GM19324 (cell line): ENCODE results near the gene LARGE2.

ENCODE experiments used
- ATAC-seq: cut with Tn5 transposase; IDR thresholded peaks from one replicate; pipeline ENCODE4 v1.9.1; 2021; ENCODE audit warnings: mild to moderate bottlenecking, moderate library complexity; ENCODE audit not compliant: unreplicated experiment, low FRiP score

LARGE2 gene

DNA sequence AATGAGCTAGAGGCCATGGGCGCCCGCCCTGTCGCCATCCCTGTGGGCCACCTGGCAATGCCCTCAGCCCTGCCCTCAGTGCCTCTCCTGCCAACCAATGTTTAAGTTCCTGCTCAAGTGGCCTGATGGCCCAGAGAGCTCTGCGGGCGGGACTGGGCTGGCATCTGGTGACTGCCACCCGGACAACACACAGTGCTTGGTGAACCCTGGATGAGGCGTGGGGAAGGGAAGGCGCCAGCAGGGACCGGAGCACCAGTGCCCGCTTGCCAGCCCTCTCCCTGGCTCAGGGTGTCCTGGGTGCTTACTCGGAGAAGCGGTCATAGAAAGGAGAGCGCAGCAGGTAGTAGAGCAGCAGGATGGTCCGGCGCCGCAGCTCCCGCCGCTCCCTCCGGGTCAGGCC, 8.9 kb upstream of the LARGE2 start:
- ATAC-seq = no peak

DNA sequence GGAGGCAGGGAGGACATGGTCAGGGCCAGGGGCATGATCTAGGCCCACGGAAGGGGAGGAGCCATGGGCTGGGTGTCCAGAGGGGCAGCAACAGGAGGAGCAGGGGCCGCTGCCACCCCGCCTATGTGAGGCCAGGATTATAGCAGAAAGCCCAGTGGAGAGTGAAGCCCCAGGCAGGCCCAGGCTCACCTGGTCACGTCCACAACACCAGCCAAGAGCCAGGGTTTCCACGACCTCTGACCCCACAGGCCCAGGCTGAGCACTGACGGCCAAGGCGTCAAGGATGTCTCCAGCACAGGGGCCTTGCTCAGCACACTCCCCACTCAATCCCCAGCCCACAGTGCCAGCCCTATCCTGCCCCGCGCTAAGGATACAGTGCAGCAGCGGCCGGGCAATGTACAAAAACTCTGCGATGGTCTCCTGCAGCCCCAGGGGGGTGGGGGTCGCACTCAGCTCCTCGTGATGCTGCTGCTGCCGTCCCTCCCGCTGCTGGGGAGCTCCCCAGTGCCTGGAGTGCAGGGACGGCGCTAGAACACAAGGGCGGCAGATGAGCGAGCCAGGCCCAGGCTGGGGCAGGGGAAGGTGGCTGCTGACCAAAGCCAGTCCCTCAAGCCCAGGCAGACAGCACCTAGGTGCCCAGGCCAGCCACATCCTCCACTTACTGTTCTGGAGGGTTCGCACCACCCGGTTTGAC, 8.4 kb upstream of the LARGE2 start:
- ATAC-seq = no peak

DNA sequence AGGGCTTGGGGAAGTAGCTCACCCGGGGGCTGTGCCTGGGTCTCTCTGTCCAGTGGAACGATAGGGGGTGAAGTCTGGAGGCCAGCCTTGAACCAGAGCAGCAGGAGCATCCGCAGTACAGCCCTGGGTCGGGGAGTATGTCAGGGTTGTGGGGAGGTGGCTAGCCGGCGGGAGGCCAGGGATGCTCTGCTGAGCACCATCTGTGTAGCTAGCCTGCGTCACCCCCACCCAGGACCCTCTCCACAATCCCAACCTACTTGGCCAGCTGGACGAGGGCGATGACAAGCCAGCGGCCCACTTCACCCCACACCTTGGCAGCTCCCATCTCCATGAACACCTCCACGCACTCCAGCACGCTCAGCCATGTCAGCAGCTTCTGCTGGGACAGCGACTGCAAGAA, 7.0 kb upstream of the LARGE2 start:
- ATAC-seq = no peak

DNA sequence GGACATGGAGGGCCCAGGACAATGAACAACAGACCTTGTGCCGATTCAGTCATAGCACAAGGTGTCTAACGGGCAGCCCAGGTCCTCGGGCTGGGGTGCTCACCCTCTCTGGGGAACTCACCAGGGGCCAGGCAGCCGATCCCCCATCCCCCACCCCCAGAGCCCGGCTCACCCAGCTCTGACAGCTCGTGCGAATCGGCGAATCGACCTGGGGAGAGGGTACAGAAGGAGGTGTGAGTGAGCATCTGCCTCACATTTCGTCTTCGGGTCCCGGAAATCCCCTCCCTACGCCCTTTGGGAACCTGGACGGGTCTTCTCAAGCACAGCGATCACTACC, 5.2 kb upstream of the LARGE2 start:
- ATAC-seq = no peak

DNA sequence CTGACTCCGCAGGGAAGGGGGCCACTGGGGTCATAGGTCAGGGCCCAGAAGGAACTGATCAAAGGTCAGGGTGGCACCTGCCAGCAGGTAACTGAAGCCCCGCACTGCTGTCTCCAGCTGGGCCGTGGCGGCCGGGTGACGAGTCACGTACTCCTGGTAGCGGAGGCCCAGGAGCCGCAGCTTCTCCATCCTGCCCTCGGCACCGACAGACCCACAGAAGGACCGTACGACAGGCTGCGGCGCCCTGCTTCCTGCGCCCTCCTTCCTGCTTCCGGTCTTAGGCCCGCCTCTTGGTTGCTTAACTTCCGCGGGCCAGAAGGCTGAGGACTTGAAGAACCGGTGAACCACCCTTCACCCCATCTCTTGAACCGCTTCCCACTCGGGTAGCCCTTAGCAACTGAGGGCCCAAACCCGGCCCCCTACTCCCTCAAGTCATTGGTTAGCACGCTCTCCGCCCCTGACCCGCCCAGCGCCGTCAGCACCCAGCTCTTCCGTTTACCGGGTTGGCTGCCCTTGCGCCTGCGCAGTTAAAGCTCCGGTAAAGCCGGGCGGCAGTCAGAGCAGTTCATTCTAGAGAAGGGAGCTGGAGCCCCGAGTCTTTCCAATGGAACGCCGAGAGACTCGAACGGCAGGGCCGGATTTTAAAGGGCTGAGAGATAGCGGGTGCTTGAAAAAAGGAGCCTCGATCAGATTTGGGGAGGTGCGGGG, 4.7 kb upstream of the LARGE2 start, which contains the start of gene PEX16:
Gene PEX16 (minus strand): TSS at position 255 of the 708 bp plus-strand sequence. CDS start 66 bp downstream, at position 189.
- ATAC-seq = peak; percentile 90

DNA sequence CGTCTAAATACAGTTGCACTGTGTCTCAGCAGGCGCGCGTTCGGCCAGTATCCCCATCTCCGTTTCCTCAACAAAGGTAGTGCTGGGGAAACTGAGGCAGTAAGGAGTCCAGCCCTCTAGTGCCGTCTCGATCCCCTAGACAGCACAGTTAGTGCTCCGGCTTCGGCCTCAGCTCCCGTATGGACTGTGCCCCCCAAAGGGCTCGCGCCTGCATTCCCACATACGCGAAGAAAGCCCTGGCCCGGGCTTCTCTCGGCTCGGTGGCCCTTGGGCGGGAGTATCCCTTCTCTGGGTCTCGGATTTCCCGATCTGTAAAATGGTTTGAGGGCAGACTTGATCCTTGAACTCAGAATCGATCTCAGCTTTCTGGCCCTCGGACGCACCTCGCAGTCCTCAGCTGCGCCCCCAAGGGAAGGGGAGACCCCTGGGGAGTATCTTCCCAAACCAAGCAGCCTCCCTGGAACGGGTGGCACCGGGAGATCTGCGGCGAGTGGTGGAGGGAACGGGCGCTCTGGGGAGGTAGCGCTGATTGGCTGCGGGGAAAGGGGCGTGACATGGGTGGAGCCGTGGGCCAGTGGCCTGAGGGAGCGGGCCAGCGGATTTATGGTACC, 4.0 kb upstream of the LARGE2 start:
- ATAC-seq = peak; percentile 34

DNA sequence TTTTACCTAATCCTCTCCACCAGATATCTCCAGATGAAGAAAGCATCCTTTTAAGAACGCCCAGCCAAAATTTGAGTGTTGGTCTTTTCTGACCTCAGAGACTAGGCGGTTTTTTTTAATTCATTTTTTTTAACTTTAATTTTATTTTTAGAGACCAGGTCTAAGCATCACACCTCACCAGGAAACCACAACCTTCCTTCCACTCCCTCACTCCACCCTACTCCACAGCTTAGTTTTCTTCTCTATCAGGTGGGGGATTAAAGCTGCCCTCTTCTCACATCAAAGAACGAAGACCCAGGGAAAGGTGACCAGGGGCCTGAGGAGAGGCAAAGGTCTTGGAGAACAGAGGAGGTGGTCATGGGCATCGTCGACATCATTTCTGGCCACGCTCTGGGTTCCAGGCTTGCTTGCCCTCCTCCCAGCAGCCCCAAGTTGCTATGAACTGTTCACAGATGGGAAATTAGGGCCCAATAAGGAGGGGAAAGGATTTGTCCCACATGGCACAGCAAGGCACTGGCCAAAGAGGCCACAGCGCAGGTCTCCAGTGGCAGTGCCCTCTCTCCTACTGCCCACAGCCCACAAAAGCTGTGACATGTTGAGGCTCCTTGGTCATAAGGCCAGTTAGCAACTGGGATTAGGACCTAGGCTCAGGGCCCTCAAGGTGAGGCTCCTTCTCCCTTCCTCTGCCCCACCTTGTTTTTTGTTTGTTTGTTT, 3.3 kb upstream of the LARGE2 start:
- no peak for ATAC-seq

DNA sequence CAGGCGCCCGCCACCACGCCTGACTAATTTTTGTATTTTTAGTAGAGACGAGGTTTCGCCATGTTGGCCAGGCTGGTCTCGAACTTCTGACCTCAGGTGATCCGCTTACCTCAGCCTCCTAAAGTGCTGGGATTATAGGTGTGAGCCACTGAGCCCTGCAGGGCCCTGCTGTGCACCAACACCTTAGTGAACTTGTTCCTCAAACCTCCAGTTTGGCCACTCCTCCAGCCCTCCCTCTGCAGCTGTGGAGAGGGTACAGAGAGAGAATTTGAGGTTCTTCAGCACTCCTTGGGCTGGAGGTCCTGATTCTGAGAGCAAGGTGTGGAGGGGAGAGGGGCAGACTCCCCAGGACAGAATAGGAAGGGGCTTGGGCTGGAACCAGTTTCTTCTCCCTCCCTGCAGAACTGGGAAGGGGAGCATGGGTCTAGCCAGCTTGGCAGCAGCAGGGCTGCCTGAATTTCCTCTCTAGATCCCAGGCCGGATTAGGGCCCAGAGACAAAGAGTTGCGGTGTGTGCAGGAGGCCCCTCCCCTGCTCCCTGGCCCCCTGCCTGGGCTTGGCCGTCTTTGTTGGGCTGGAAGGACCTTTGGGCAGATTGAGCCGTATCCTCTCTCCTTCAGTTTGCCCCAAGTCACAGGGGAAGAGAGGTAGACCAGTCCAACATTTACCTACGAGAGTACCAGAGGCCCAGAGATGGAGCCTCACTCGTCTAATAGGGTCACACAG, 2.5 kb upstream of the LARGE2 start:
- ATAC-seq = no peak

DNA sequence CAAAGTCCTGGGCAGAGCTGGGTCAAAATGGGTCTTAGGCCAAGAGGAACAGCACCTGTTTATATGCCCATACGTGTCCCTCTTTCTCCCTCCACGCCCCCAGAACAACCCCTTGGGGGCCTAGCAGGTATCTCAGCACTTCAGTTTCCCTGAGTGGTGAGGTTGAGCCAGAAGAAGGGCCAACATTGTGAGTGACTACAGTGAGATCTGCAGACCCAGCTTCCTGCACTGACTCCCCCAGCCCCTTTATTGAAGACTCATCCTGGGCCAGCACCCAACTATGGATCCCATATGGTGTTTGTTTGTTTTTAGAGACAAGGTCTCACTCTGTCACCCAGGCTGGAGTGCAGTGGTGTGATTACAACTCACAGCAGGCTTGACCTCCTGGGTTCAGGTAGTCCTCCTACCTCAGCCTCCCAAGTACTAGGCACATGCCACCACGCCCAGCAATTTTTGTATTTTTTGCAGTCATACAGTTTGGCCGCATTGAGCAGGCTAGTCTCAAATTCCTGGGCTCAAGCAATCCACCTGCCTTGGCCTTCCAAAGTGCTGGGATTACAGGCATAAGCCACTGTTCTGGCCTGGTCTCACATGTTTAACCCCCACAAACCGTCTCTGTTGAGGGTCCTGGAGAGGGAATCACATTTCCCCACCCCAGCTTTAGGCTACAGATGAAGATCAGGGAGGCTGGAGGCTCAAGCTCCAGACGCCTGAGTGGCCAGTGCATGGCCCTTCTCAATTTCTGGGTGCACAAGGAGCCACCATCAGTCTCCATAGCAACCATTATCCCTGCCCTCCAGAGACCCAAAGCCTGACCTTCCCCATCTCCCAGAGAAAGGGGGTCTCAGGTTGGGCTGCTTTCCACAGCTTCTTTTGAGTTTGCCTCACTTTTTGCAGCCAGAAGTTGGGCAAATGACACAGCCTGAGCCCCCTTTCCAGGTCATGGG, 1.7 kb upstream of the LARGE2 start:
- no peak for ATAC-seq

DNA sequence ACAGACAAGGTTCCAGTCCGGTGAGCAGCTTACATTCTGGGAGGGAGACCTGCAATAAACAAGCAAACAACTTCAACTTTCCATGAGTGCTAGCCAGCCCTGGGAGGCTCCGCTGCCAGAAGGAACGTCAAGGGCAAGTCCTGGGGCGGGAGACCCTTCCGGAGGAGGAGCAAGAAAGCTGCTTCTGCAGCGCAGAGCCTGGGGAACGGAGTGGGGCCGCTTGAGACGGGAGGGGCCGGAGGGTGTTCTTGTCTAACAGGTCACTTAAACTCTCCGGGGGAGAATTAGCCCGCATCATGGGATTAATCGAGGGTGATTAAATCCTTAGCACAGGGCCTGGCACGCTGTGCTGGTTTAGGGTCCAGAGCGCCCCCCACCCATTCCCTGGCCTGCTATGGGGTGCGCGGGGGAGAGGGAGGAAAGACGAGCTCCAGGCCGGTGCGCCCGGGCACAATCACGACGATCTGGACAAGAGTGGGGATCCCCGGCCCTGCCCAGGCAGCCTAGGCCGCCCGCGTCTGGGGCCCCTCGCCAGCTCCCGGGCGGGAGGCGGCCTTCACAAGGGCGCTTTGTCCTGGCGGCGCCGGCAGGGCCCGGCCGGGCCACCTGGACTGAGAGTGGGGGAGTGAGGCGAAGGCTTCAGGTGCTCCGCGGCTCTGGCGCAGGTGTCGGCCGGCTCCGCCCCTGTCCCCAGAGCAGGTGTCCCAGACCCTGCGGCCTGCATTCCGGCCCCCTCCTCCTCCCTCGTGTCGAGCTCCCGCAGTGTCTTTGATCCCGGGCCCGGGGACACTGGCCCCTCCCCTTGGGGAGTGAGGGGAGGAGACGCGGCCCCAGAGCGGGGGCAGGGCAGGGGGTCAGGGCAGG, 663 bp upstream of the LARGE2 start:
- ATAC-seq = no peak

DNA sequence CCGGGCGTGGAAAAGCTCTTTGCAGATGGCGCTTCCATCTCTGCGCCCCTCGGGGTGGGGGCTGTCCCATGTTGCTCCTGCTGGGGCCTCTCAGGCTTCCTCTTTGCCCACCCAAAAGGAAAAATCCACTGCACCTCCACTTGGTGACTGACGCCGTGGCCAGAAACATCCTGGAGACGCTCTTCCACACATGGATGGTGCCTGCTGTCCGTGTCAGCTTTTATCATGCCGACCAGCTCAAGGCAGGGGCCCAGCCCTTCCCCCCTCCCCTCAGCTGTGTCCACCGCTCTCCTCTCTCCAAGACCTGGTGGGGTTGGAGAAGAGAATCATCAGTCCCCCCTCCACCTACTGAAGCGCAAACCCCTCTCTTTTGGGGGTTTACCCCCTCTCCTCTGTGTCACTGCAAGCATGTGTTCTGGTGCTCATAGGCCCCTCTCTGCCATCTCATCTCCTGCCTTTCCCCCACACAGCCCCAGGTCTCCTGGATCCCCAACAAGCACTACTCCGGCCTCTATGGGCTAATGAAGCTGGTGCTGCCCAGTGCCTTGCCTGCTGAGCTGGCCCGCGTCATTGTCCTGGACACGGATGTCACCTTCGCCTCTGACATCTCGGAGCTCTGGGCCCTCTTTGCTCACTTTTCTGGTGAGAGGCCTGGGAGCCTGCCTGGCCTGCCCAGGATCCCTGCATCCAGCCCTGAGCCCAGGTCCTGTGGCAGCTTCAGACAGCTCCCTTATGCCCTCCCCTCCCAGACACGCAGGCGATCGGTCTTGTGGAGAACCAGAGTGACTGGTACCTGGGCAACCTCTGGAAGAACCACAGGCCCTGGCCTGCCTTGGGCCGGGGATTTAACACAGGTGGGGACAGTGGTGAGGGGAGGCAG, 1.8 kb downstream of the LARGE2 start:
- ATAC-seq = no peak

DNA sequence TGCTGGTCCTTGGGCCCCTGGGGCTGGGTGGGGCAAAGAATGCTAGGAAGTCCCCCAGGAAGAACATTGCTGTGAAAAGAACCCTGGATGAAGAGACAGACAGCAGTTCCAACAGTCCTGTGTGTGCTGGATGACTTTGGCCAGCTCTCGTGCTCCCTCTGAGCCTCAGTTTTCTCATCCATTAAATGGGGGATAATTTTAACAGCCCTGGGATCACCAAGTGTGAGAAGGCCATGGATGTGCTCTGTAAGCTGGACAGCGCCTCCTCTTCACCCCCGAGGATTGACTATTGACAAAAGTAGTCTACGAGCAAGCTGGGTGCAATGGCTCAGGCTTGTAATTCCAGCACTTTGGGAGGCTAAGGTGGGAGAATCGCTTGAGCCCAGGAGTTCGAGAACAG, 2.5 kb downstream of the LARGE2 start:
- ATAC-seq = no peak

DNA sequence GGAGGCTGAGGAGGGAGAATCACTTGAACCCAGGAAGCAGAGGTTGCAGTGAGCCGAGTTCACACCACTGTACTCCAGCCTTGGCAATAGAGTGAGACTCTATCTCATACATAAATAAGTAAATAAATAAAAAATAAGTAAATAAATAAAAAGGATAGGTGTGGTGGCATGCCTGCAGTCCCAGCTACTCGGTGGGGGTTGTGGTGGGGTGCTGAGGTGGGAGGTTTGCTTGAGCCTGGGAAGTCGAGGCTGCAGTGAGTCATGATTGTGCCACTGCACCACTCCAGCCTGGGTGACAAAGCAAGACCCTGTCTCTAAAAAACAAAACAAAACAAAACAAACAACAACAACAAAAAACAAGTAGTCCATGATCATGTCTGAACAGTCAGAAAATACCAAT, 3.1 kb downstream of the LARGE2 start:
- ATAC-seq = no peak

DNA sequence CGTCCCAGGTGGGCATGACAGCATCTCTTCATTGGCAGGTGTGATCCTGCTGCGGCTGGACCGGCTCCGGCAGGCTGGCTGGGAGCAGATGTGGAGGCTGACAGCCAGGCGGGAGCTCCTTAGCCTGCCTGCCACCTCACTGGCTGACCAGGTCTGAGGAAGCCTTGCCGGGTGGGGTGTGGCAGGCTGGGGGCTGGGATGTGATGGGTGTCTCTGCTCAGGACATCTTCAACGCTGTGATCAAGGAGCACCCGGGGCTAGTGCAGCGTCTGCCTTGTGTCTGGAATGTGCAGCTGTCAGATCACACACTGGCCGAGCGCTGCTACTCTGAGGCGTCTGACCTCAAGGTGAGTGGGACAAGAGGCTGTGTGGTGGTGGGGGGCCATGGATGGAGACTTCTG, 3.5 kb downstream of the LARGE2 start:
- no peak for ATAC-seq

DNA sequence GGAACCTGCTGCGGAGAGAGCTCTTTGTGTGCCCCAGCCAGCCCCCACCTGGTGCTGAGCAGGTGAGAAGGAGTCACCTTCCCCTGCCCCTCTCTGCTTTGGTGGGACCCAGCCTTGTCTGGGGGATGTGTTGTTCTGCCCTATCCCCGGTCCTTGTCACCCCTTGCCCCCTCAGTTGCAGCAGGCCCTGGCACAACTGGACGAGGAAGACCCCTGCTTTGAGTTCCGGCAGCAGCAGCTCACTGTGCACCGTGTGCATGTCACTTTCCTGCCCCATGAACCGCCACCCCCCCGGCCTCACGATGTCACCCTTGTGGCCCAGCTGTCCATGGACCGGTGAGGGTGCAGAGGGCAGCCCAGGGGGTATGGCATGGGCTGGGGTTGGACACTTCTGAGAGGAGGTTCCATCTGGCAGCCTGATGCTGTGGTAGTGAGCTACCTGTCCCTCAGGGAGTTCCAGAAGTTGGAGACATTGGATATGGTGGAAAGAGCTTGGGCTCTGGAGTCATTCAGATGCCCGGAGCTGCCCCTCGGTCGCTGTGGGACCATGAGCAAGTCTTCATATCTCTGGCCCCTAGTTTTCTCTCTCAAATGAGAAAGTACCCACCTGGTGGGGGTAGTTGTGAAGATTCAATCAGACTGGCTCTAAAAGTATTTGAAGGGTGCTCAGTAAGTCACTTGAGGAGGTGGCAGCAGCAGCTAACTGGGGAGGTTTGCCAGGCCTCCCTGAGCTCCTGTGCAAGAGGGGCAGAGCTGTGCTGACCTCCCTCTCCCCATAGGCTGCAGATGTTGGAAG, 4.3 kb downstream of the LARGE2 start:
- ATAC-seq = no peak

DNA sequence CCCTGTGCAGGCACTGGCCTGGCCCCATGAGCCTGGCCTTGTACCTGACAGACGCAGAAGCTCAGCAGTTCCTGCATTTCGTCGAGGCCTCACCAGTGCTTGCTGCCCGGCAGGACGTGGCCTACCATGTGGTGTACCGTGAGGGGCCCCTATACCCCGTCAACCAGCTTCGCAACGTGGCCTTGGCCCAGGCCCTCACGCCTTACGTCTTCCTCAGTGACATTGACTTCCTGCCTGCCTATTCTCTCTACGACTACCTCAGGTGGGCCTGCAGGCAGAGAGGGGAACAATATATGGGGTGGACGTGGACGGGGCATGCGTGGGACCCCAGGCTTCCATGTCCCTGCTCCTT, 4.9 kb downstream of the LARGE2 start:
- no peak for ATAC-seq
